ENCODE data around the gene SEC14L1.
"Not testable (repeated sequence)": the region's sequence is repeated elsewhere in the genome, so short reads cannot be mapped to it uniquely, and the experiment has no call there.

SEC14L1 gene

DNA sequence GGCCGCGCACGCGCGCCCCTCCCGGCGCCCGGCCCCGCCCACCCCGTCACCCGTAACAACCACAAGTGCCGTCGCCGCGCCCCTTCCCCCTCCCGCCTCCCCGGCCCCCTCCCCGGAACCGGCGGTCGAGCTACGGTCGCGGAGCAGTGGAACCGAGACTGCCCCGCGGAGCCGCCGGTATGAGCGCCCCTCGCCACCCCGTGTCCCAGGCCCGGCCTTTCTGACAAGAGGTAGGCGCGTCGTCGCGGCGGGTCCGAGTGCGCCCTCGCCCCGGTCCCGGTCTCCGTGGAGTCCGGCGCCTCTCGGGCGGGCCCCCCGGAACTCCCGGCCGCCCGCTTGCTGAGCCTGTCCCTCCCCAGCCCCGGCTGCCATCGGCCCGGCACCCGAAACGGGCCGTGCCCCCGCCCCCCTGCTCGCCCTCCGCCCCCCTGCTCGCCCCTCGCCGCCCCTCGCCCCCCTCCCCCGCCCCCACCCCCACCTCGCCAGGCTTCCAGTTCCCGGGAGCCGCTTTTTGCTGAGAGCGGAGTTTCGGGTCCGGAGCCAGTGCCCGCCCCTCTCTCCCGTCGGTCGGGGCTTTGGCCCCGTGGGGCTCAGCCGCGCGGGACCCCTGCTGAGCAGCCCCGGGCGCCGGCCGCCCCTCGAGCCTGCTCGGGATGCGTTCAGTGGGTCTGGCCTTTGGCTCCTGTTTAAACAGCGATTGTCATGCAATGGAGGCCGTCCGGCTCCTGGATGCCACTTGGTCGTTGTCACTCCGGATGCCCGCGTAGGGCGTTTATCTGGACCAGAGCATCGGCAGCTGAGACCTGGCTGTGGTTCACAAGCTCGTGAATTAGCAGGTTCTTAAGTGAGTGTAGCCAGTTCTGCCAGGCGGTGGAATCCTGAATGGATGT, at the start of gene SEC14L1:
Gene SEC14L1 (plus strand): TSS at position 92 of the 890 bp plus-strand sequence. CDS start 2,628 bp downstream, outside the sequence.
- in situ Hi-C loops (cut with MboI; ENCODE audit: low sequenced_read_pairs), result no loop called here

DNA sequence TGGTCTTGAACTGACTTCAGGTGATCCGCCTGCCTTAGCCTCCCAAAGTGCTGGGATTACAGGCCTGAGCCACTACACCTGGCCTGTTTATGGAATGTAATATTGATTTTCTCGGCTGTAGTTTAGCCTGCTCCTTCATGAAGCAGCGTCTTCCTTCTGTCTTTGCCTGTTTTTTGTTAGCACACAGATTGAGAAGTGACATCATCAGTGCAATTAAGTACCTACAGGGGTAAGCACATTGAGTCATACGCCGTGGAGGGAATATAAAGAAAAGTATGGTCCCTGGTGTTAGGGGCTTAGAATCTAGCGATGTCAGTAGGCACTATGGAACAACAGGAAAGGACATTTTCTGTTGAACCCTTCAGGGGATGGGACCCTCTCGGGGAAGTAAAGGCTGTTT, 48.7 kb upstream of the SEC14L1 start:
- in situ Hi-C loops (cut with MboI; ENCODE audit: low sequenced_read_pairs), result no loop called here

DNA sequence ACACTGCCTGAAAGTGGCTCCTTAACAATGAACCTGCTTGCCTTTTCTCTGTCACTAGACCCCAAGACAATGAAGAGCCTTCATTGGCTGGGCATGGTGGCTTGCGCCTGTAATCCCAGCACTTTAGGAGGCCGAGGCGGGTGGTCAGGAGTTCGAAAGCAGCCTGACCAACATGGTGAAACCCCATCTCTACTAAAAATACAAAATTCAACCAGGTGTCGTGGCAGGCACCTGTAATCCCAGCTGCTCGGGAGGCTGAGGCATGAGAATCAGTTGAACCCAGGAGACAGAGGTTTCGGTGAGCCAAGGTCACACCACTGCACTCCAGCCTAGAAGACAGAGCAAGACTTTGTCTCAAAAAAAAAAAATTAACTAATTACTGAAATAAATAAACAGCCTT, 45.3 kb upstream of the SEC14L1 start:
- in situ Hi-C loops (cut with MboI; ENCODE audit: low sequenced_read_pairs), result no loop called here

GRCh38 chr17:77096570-77097214, 44.1 kb upstream of the SEC14L1 start:
- in situ Hi-C loops (cut with MboI; ENCODE audit: low sequenced_read_pairs), result no loop called here

GRCh38 chr17:77097631-77098180, 43.1 kb upstream of the SEC14L1 start:
- in situ Hi-C loops (cut with MboI; ENCODE audit: low sequenced_read_pairs), result no loop called here

GRCh38 chr17:77098884-77099545, 41.8 kb upstream of the SEC14L1 start:
- in situ Hi-C loops (cut with MboI; ENCODE audit: low sequenced_read_pairs), result no loop called here

DNA sequence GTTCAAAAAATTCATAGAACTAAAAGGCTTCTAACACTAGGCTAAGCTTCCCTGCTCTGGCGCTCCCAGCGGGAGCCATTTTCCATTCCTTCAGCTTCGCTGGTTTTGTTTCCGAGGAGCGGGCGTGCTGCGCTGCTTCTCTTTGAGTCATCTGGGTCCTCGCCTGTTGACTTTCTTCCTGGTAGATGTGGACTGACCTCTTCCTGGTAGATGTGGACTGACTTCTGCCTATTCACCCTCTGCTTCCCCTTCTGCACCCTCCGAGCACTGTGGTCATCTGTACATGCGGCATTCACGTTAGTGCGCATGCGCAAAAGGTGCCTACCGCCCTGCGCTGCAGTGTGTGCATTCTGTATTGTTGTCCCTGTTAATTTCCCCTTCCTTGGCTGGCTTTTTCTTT, 40.8 kb upstream of the SEC14L1 start:
- in situ Hi-C loops (cut with MboI; ENCODE audit: low sequenced_read_pairs), result no loop called here

DNA sequence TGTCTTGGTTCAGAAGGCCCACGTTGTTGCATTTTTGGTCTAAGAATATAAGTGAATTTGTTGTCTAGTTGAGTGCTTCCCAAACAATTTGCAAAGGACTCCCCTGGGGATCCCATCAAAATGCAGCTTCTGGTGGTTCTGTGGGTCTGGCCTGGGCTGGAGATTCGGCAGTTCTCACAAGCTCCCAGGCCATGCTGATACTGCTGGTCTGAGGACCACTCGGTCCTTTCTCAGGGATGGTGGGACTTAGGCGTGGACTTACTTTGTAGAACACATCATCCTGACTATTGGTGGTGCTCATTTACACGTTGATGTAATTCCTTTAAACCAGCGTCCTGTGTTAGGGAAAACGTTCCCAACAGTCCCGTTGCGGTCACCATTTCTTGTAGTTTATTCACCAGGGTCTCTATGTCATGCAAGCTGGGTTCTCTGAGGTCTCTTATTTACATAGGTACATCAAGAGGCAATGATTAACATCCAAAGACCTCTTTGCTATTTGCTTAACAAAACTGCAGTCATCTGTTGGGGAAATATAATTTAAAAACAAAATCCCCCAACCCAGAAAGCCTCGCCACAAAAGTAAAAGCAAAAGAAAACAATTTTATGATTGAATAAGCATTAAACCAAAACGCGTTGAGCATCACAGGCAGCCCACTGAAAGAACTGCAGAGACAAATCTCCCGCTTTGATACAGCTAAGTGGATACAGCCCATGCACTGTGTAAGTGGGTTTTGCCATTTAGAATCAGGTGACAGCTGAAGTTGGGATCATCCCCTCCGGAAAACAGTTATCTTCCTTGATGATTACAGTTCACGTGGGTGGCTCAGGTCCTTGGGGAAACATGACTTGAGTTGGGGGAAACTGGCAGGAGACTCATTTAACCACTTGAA, 39.0 kb upstream of the SEC14L1 start:
- in situ Hi-C loops (cut with MboI; ENCODE audit: low sequenced_read_pairs), result no loop called here

DNA sequence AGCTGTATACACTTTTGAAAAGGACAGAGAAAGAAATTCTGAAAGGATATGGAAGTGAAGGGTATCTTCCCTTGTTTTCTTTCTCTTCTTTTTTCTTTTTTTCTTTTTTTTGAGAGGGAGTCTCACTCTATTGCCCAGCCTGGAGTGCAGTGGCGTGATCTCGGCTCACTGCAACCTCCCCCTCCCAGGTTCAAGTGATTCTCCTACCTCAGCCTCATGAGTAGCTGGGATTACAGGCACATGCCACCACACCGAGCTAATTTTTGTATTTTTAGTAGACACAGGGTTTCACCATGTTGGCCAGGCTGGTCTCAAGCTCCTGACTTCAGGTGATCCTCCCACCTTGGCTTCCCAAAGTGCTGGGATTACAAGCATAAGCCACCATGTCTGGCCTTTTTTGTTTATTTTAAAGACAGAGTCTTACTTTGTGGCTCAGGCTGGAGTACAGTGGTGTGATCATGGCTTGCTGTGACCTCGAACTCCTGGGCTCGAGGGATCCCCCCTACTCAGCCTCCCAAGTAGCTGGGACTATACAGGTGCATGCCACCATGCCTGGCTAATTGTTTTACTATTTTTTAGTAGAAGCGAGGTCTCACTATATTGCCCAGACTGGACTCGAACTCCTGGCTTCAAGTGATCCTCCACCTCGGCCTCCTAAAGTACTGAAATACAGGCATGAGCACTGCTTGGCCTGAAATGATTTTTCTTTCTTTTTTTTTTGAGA, 38.2 kb upstream of the SEC14L1 start:
- in situ Hi-C loops (cut with MboI; ENCODE audit: low sequenced_read_pairs), result not testable (repeated sequence)

DNA sequence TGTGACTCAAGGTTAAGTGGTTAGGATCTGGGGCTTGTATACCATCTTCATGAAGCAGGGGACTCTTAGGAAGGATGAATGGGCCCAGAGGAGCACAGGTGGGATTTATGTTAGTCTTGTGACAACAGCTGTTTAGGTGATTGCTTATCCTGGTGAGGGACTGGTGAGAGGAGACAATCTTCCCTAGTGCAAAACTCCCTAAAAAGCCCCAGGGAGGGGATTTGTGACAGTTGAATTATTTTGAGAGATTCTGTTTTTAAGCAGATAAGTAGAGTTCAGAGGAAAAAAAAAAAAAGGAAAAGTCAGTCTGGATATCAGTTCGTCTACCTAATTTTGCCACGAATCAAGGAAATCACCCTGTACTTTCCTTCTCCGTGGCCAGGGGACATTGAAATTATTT, 35.1 kb upstream of the SEC14L1 start:
- in situ Hi-C loops (cut with MboI; ENCODE audit: low sequenced_read_pairs), result no loop called here

DNA sequence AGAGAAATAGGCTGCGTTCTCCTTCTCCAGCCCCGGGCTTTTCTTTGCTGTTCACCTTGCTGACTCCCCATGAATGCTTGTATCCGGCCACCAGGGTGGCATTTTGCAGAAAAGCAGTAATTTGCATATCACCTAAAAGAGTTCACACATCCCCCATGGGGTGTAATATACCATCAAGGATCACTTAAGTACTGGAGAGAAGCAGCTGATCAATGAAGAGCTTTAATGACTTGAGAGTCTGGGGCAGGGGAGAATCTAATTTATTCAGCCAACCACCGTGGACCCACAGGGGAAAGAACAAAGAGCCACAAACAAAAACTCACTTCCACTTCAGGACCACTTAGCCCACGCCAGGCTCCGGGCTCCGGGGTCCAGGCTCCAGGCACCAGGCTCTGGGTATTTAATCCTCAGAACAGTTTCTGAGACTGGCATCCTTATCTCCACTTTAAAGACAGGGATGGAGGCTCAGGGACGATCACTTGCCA, 33.9 kb upstream of the SEC14L1 start:
- in situ Hi-C loops (cut with MboI; ENCODE audit: low sequenced_read_pairs), result no loop called here

DNA sequence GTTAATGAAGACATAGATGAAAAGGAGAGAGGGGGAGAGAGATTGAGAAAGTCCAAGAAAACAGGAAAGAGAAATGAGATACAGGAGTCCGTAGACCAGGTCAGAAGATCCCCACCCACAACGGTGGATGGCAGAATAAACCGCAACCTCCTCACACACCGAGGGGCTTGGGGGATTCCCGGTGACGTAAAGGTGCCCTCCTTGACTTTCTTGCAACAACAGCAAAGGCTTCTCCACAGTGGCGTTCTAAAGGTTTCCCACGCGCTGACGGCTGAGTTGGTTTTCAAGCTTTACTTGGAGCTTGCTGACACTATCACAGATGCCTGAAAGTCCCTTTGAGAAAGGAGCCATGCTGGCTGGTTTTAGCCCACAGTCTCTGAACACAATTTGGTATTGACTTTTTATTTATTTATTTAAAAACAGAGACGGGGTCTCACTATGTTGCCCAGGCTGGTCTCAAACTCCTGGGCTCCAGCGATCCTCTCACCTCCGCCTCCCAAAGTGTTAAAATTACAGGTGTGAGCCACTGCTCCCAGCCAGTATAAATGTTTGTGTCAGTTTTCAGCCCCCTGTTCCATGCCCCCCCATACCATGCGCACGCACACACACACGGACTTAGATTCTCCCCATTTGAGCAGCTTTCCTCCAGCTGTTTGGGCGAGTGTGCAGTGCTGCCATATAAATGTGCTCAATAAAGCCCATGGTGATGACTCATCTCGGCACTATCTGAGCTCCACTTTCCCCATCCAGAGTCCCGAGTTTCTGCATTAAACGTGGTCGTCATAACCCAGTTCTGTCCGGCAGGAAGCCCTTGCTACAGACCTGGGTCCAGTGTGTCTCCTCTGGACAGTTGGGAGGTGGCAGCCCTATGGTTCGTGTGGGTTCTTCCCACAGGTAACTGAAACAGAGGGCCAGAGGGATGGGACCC, 33.0 kb upstream of the SEC14L1 start:
- in situ Hi-C loops (cut with MboI; ENCODE audit: low sequenced_read_pairs), result no loop called here

DNA sequence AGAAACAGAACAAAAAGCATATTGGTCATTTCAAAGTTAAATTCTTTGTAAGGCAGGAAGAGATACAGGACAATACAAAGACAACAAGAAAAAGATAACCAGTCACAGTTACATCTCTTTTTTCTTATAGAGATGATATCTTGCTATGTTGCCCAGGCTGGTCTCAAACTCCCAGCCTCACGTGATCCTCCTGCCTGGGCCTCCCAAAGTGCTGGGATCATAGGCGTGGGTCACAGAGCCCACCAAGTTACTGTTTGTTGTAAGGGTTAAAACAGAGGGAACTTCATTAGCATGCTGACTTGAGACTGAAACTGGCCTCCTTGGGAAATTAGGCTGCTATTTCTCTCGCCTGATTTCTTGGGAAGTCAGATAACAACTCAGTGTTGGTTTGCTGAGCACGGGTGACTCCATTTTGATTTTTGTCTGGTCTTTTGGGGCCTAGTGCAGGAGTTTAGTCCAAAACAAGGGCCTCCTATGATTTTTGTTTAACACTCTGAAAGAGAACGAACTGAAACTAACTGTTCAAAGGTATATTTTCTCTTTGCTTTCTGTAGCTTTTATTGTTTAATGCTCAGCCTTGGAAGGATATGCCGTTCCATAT, 31.5 kb upstream of the SEC14L1 start:
- in situ Hi-C loops (cut with MboI; ENCODE audit: low sequenced_read_pairs), result no loop called here

GRCh38 chr17:77109764-77110359, 30.9 kb upstream of the SEC14L1 start:
- in situ Hi-C loops (cut with MboI; ENCODE audit: low sequenced_read_pairs), result no loop called here

- in situ Hi-C loops (cut with MboI; ENCODE audit: low sequenced_read_pairs), result not testable (repeated sequence)
These were observed 29.4 kb upstream of the SEC14L1 start for GRCh38 chr17:77111165-77111933.

DNA sequence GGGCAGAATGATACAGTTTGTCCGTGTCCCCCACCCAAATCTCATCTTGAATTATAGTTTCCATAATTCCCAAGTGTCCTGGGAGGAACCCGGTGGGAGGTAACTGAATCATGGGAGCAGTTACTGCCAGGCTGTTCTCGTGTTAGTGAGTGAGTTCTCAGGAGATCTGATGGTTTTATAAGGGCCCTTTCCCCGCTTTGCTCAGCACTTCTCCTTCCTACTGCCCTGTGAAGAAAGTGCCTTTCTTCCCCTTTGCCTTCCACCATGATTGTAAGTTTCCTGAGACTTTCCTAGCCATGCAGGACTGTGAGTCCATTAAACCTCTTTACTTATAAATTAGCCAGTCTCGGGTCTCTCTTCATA, 28.9 kb upstream of the SEC14L1 start:
- in situ Hi-C loops (cut with MboI; ENCODE audit: low sequenced_read_pairs), result no loop called here

DNA sequence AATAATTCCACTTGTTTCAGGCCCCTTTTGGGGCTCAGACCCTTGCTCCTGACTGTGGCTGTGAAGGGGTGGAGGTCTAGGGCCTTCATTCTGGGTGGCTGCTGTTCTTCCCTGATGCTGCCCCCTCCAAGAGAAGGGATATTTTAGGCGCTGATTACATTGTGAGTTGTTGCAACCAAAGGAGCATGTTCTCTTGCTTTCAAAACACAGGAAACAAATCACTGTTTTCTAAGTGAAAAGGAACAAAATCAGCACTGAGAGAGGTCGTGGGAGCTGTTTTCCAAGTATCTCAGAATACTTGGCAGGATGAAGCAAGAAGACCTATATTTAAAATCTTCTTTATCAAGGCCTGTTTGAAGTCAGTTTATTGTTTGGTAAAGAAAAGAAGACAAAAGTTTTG, 25.3 kb upstream of the SEC14L1 start:
- in situ Hi-C loops (cut with MboI; ENCODE audit: low sequenced_read_pairs), result no loop called here
